GM12878 (cell line): ENCODE results near the gene CNNM4. TPM values are rescaled to one million over a fixed set of nuclear protein-coding genes. Genes with fewer than 3 reads are reported as not detected.

Source experiments
- CHD4 ChIP-seq: fragments of 200-600 bp; sonication (generic); IDR thresholded peaks from 2 replicates; pipeline ENCODE4 v1.6.1; 2016; ENCODE audit warnings: mild to moderate bottlenecking
- HDAC2 ChIP-seq: fragments of 200-600 bp; sonication (generic); IDR thresholded peaks from 2 replicates; pipeline ENCODE4 v1.6.1; 2017
- JUNB ChIP-seq: IDR thresholded peaks from 2 replicates; pipeline ENCODE4 v1.6.1; 2016; ENCODE audit warnings: antibody characterized with exemption, mild to moderate bottlenecking
- MYC ChIP-seq: IDR thresholded peaks from 2 replicates; pipeline ENCODE4 v1.6.1; 2011; ENCODE audit warnings: mild to moderate bottlenecking, low read length, moderate library complexity, inconsistent platforms; ENCODE audit not compliant: insufficient read depth, insufficient replicate concordance, insufficient read length, severe bottlenecking
- SRF ChIP-seq, 2 experiments: IDR thresholded peaks; 2 replicates each; pipeline ENCODE4 v1.6.1; 2011; ENCODE audit warnings: low read depth in 2 of 2, low read length in 2 of 2, mild to moderate bottlenecking in 1 of 2, moderate library complexity in 1 of 2
- SUZ12 ChIP-seq: fragments of 200-600 bp; sonication (generic); IDR thresholded peaks from one replicate; pipeline ENCODE4 v1.6.1; 2018; ENCODE audit warnings: antibody characterized with exemption, mild to moderate bottlenecking; ENCODE audit not compliant: unreplicated experiment
- polyA plus RNA-seq, 11 experiments: library from polyadenylated mRNA; depleted of rRNA in 4 of 11; unstranded in 6 of 11; stranded (reverse) in 5 of 11; fragments of >200 nt; fragmentation: Nextera tagmentation in 4 of 11; fragmentation: Illumina TruSeq in 1 of 11; extraction: Ambion mirVana in 4 of 11; extraction: Trizol in 1 of 11; gene quantifications; 1 replicate in 1 of 11; 2 replicates in 10 of 11; pipeline versions ENCODE4 v1.2.1 to v1.2.3, GENCODE V29; 2011 to 2016; ENCODE audit warnings: inconsistent platforms in 2 of 11, missing spikeins in 2 of 11, low read depth in 1 of 11
- total RNA-seq, 4 experiments: library from RNA; depleted of rRNA in 3 of 4; stranded (reverse); fragments of >200 nt in 3 of 4; fragmentation: Illumina TruSeq in 1 of 4; extraction: Trizol in 1 of 4; gene quantifications; 2 replicates each; pipeline versions ENCODE4 v1.2.1 to v1.2.3, GENCODE V29; 2013 to 2021
- TF ChIP-seq, protein P1 (sequence below): fragments of 450-650 bp; formaldehyde crosslinking; IDR thresholded peaks from 2 replicates; pipeline ENCODE4 v1.4.0; 2022; ENCODE audit warnings: mild to moderate bottlenecking, moderate library complexity
- TF ChIP-seq, protein P2 (sequence below): IDR thresholded peaks from 2 replicates; pipeline ENCODE4 v1.6.1; 2012; ENCODE audit warnings: low read length, inconsistent platforms

CNNM4 gene
- total and polyA plus RNA-seq, 10 of the 15 experiments (the other 5 are each of a cell fraction or from before 2014, with no cell fraction given), result 2.4 to 13.8 (median 8.1) TPM

DNA sequence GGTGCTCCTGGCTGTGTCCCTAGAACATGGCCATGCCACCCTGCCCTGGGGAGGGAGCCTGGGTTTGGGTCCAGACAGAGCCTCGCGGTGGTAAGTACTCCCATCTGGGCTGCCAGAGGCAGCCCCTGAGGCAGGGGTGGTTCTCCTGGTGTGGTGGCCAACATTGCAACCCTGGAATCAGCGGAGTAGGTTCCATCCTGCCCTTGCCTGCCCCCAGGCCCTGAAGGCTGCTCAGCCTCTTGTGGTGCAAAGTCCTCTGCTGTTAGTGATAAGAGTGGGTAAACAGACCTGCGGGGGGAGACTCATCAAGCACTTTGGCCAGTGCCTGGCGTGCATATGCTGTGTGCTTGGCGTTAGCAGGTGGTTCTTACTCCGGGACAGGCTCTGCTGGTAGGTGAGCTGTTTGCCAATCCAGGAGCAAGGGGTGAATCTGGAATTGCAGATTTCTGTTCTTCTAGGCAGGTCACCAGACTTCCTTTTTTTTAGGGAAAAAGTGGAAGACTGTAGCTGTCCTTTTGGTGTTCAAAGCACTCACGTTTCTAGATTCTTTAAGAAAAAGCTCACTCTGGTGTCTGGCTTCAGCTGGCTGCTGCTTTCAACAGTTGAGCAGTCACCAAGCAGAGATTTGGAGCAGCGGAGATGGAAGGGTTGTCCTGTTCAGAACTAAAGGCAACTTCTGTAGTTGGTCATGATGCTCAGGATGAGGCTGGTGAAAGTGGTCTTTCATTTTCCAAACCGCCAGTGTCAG lies 58.6 kb downstream of the CNNM4 start (continued):
- TF ChIP-seq, protein P1, sequence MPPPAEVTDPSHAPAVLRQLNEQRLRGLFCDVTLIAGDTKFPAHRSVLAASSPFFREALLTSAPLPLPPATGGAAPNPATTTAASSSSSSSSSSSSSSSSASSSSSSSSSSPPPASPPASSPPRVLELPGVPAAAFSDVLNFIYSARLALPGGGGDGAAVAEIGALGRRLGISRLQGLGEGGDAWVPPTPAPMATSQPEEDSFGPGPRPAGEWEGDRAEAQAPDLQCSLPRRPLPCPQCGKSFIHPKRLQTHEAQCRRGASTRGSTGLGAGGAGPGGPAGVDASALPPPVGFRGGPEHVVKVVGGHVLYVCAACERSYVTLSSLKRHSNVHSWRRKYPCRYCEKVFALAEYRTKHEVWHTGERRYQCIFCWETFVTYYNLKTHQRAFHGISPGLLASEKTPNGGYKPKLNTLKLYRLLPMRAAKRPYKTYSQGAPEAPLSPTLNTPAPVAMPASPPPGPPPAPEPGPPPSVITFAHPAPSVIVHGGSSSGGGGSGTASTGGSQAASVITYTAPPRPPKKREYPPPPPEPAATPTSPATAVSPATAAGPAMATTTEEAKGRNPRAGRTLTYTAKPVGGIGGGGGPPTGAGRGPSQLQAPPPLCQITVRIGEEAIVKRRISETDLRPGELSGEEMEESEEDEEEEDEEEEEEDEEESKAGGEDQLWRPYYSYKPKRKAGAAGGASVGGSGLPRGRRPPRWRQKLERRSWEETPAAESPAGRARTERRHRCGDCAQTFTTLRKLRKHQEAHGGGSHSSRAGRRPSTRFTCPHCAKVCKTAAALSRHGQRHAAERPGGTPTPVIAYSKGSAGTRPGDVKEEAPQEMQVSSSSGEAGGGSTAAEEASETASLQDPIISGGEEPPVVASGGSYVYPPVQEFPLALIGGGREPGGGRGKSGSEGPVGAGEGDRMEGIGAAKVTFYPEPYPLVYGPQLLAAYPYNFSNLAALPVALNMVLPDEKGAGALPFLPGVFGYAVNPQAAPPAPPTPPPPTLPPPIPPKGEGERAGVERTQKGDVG, result no peak
- TF ChIP-seq MYC, result no peak
- TF ChIP-seq CHD4, result no peak
- no peak for TF ChIP-seq SRF (IDR thresholded peaks at IDR 0.05; ENCODE audit: low read depth in 2 of 2, low read length in 2 of 2)
- TF ChIP-seq JUNB, result no peak
- no peak for TF ChIP-seq HDAC2
- TF ChIP-seq, protein P2, sequence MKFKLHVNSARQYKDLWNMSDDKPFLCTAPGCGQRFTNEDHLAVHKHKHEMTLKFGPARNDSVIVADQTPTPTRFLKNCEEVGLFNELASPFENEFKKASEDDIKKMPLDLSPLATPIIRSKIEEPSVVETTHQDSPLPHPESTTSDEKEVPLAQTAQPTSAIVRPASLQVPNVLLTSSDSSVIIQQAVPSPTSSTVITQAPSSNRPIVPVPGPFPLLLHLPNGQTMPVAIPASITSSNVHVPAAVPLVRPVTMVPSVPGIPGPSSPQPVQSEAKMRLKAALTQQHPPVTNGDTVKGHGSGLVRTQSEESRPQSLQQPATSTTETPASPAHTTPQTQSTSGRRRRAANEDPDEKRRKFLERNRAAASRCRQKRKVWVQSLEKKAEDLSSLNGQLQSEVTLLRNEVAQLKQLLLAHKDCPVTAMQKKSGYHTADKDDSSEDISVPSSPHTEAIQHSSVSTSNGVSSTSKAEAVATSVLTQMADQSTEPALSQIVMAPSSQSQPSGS, result no peak
- no peak for TF ChIP-seq SUZ12
- TF ChIP-seq, all 136 proteins: peak for 0
